Activated naive CD4-positive, alpha-beta T cell treated with anti-CD3 and anti-CD28 coated beads, Interleukin-2, amount 50 U/mL, for 16 hours (primary cell): Measurements from ENCODE around the gene CHRFAM7A.
"Not testable (repeated sequence)": the region's sequence is repeated elsewhere in the genome, so short reads cannot be mapped to it uniquely, and the experiment has no call there.

Source experiments
- DNase-seq: peaks from one replicate; pipeline ENCODE4 v3.0.0-alpha.2; 2020

The CHRFAM7A gene

GRCh38 chr15:30392766-30393663 is at the start of gene CHRFAM7A:
TSS of gene CHRFAM7A (minus strand) at chr15:30393540. CDS start at chr15:30383351, 10,189 bp downstream.
- not testable (repeated sequence) for DNase-seq

GRCh38 chr15:30438348-30438747 is 45.0 kb upstream of the CHRFAM7A start:
- not testable (repeated sequence) for DNase-seq

GRCh38 chr15:30435878-30436277 is 42.5 kb upstream of the CHRFAM7A start:
- DNase-seq, result not testable (repeated sequence)

GRCh38 chr15:30420723-30421122 is 27.4 kb upstream of the CHRFAM7A start:
- DNase-seq, result not testable (repeated sequence)

GRCh38 chr15:30414160-30414559 is 20.8 kb upstream of the CHRFAM7A start, which contains the start of gene GOLGA8R:
TSS of gene GOLGA8R (minus strand) at chr15:30414260. CDS start at chr15:30414162, 98 bp downstream.
- not testable (repeated sequence) for DNase-seq

- DNase-seq, result peak; percentile 3
Measured at GRCh38 chr15:30407636-30408035, 14.3 kb upstream of the CHRFAM7A start.

GRCh38 chr15:30398988-30399387 is 5.6 kb upstream of the CHRFAM7A start:
- DNase-seq, result peak; percentile 72

GRCh38 chr15:30393664-30393991 is 288 bp upstream of the CHRFAM7A start:
- not testable (repeated sequence) for DNase-seq

- DNase-seq, result not testable (repeated sequence)
Measured at GRCh38 chr15:30386318-30386887, 6.9 kb downstream of the CHRFAM7A start.

GRCh38 chr15:30377082-30377413 is 16.3 kb downstream of the CHRFAM7A start:
- DNase-seq, result not testable (repeated sequence)

- DNase-seq, result not testable (repeated sequence)
Measured at GRCh38 chr15:30376375-30377081, 16.8 kb downstream of the CHRFAM7A start.

GRCh38 chr15:30375872-30376271 is 17.5 kb downstream of the CHRFAM7A start:
- DNase-seq, result not testable (repeated sequence)

GRCh38 chr15:30374862-30375261 is 18.5 kb downstream of the CHRFAM7A start:
- DNase-seq, result not testable (repeated sequence)

- DNase-seq, result not testable (repeated sequence)
Measured at GRCh38 chr15:30368271-30368670, 25.1 kb downstream of the CHRFAM7A start.

- DNase-seq, result not testable (repeated sequence)
Measured at GRCh38 chr15:30367246-30367645, 26.1 kb downstream of the CHRFAM7A start.

- DNase-seq, result not testable (repeated sequence)
Measured at GRCh38 chr15:30361404-30361803, 31.9 kb downstream of the CHRFAM7A start.

GRCh38 chr15:30360990-30361389 is 32.4 kb downstream of the CHRFAM7A start:
- DNase-seq, result not testable (repeated sequence)

GRCh38 chr15:30355043-30355442 is 38.3 kb downstream of the CHRFAM7A start:
- DNase-seq, result not testable (repeated sequence)

GRCh38 chr15:30349803-30350202 is 43.5 kb downstream of the CHRFAM7A start:
- DNase-seq, result not testable (repeated sequence)

GRCh38 chr15:30336584-30336983 is 56.8 kb downstream of the CHRFAM7A start:
- not testable (repeated sequence) for DNase-seq

GRCh38 chr15:30334152-30334551 is 59.2 kb downstream of the CHRFAM7A start:
- not testable (repeated sequence) for DNase-seq

GRCh38 chr15:30326145-30326544 is 67.2 kb downstream of the CHRFAM7A start:
- not testable (repeated sequence) for DNase-seq

GRCh38 chr15:30321063-30321462 is 72.3 kb downstream of the CHRFAM7A start:
- not testable (repeated sequence) for DNase-seq
